Astrocyte (in vitro differentiated cells and primary cell): Measurements from ENCODE around the gene MAPK8IP2. TPM values are rescaled to one million over a fixed set of nuclear protein-coding genes. Genes with fewer than 3 reads are reported as not detected.

Experiments
- DNase-seq: peaks from one replicate; pipeline ENCODE4 v3.0.0-alpha.2; 2010; ENCODE audit warnings: low read depth
- FAIRE-seq: peaks from 2 replicates; lab custom pipeline; 2011; peaks lifted over from hg19 to GRCh38; lab: Jason Lieb, UNC
- H2AFZ ChIP-seq: 2 replicates; pipeline ENCODE4 v1.6.0; 2012; ENCODE audit warnings: low read depth, low read length, inconsistent platforms
- H3K27ac ChIP-seq: 2 replicates; pipeline ENCODE4 v1.5.1; 2011; ENCODE audit warnings: low read depth, low read length, inconsistent platforms
- H3K27me3 ChIP-seq: 2 replicates; pipeline ENCODE4 v1.6.0; 2011; ENCODE audit warnings: low read length, inconsistent platforms; ENCODE audit not compliant: insufficient read depth
- H3K36me3 ChIP-seq: 2 replicates; pipeline ENCODE4 v1.5.1; 2011; ENCODE audit warnings: low read length, inconsistent platforms; ENCODE audit not compliant: insufficient read depth
- H3K4me1 ChIP-seq: 2 replicates; pipeline ENCODE4 v1.5.1; 2011; ENCODE audit warnings: low read length, inconsistent platforms; ENCODE audit not compliant: insufficient read depth
- H3K4me2 ChIP-seq: 2 replicates; pipeline ENCODE4 v1.6.0; 2012; ENCODE audit warnings: low read length, inconsistent platforms
- H3K4me3 ChIP-seq: 2 replicates; pipeline ENCODE4 v1.5.1; 2011; ENCODE audit warnings: low read depth, mild to moderate bottlenecking, low read length, inconsistent platforms; ENCODE audit not compliant: insufficient read depth
- H3K79me2 ChIP-seq: 2 replicates; pipeline ENCODE4 v1.6.0; 2012; ENCODE audit warnings: mild to moderate bottlenecking, low read length, inconsistent platforms; ENCODE audit not compliant: insufficient read depth
- H3K9ac ChIP-seq: 2 replicates; pipeline ENCODE4 v1.6.0; 2012; ENCODE audit warnings: mild to moderate bottlenecking, low read length, inconsistent platforms
- H3K9me3 ChIP-seq: 2 replicates; pipeline ENCODE4 v1.5.1; 2012; ENCODE audit warnings: low read depth, mild to moderate bottlenecking, low read length, inconsistent platforms; ENCODE audit not compliant: insufficient read depth
- H4K20me1 ChIP-seq: 2 replicates; pipeline ENCODE4 v1.6.0; 2012; ENCODE audit warnings: low read length, inconsistent platforms; ENCODE audit not compliant: insufficient read depth
- H3K27ac Mint-ChIP-seq: one replicate; pipeline ENCODE4 v1.8.0; 2021; ENCODE audit warnings: mild to moderate bottlenecking, mixed read lengths; ENCODE audit not compliant: unreplicated experiment
- H3K27me3 Mint-ChIP-seq: one replicate; pipeline ENCODE4 v1.8.0; 2021; ENCODE audit warnings: low read depth, mixed read lengths; ENCODE audit not compliant: unreplicated experiment
- H3K36me3 Mint-ChIP-seq: one replicate; pipeline ENCODE4 v1.8.0; 2021; ENCODE audit warnings: low read depth, mixed read lengths; ENCODE audit not compliant: unreplicated experiment
- H3K4me1 Mint-ChIP-seq: one replicate; pipeline ENCODE4 v1.8.0; 2021; ENCODE audit warnings: low read depth, mixed read lengths; ENCODE audit not compliant: unreplicated experiment
- H3K4me3 Mint-ChIP-seq: one replicate; pipeline ENCODE4 v1.8.0; 2021; ENCODE audit warnings: mild to moderate bottlenecking, moderate library complexity, mixed read lengths; ENCODE audit not compliant: unreplicated experiment
- H3K9me3 Mint-ChIP-seq: one replicate; pipeline ENCODE4 v1.8.0; 2021; ENCODE audit warnings: mild to moderate bottlenecking, mixed read lengths; ENCODE audit not compliant: unreplicated experiment
- EZH2 ChIP-seq: IDR thresholded peaks from 2 replicates; pipeline ENCODE4 v1.6.1; 2012; ENCODE audit warnings: mild to moderate bottlenecking, low read length, inconsistent platforms; ENCODE audit not compliant: insufficient read depth
- total RNA-seq: library from RNA; stranded (reverse); gene quantifications from 2 replicates; pipeline ENCODE4 v1.2.1, GENCODE V29; 2021
- TF ChIP-seq, protein P1 (sequence below): IDR thresholded peaks from 2 replicates; pipeline ENCODE4 v1.5.1; 2011; ENCODE audit warnings: low read depth, mild to moderate bottlenecking, inconsistent platforms, low read length, moderate library complexity; ENCODE audit not compliant: insufficient read depth

MAPK8IP2 gene
- total RNA-seq, 1 donor from 2014 or later = 4.7 TPM

DNA sequence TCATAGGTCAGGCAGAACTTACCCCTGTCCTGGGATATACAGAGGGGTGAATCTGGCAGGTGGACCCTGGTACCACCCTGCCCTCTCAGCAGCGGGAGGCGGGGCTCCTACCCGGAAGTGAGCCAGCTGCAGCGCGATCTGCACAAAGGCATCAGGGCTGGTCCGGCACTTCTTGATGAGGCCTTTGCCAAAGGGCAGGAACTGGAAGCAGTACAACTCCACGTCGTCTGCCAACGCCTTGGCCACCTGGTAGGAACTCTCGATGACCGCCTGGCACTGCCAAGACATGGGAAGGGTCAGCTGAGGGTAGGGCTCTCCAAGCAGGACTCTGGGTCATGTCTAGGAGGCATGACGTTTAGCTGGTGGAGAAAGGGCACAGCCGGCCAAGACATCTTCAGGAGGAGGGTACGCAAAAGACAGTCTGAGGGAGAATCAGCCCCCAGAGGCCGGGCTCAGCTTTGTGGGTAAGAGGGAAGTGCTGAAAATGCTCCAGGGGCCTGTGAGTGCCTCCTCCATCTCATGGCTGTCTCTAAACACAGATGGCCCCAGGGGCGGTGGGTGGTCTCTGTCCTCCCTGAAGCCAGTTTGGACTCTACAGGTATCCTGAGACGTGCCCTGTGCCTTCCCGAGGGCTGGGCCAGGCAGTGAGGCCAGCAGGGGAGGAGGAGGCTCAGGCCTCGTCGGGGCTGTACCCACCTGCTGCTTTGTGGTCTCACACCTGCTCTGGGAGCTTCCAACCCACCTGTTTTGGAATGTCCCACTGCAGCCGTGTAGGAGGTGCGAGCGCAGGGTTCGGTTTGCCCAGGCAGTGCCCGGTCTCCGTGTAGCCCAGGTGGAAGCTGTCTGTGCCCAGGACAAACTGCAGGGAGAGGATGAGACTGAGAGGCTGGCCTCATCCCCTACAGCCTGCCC is 29.1 kb upstream of the MAPK8IP2 start:
- H4K20me1 ChIP-seq = no peaks in the 10 kb centered on the region

DNA sequence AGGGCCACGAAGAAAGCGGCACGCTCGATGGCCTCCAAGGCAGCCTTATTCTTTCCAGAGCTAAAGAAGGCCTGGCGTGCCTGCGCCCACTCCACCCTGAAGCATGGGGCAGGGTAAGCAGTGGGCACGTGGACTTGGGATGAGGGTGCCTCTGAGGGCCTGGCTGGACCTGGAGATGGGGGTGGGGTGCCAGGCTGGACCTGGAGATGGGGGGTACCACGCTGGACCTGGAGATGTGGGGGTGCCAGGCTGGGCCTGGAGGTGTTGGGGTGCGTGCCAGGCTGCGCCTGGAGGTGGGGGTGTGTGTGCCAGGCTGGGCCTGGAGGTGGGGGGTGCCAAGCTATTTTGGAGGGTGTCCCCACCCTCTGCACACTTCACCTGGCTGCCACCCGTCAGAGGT is 27.6 kb upstream of the MAPK8IP2 start:
- DNase-seq = no peak
- H3K36me3 Mint-ChIP-seq = peaks cover 27% of the 10 kb centered on the region

More for the DNA sequence above, 29.1 kb upstream of the MAPK8IP2 start:
- FAIRE-seq = no peak
- H3K36me3 Mint-ChIP-seq = peaks cover 32% of the 10 kb centered on the region
- peaks cover under 1% of the 10 kb centered on the region for H3K9me3 Mint-ChIP-seq
- Histone ChIP-seq H3K27ac (no peak overlapping the region), H3K4me3 (no peak overlapping the region), H3K79me2 (no peaks in the 10 kb centered on the region), H3K9me3 (no peaks in the 10 kb centered on the region), H3K4me2 (no peak overlapping the region), H3K36me3 (no peaks in the 10 kb centered on the region), H3K27me3 (peaks cover under 1% of the 10 kb centered on the region), H2AFZ (no peak overlapping the region), H3K4me1 (no peaks in the 10 kb centered on the region), H3K9ac (no peak overlapping the region)
- H3K4me3 Mint-ChIP-seq = no peak overlapping the region
- H3K27me3 Mint-ChIP-seq = no peaks in the 10 kb centered on the region
- no peak for DNase-seq
- TF ChIP-seq EZH2 = no peak
- TF ChIP-seq, protein P1, sequence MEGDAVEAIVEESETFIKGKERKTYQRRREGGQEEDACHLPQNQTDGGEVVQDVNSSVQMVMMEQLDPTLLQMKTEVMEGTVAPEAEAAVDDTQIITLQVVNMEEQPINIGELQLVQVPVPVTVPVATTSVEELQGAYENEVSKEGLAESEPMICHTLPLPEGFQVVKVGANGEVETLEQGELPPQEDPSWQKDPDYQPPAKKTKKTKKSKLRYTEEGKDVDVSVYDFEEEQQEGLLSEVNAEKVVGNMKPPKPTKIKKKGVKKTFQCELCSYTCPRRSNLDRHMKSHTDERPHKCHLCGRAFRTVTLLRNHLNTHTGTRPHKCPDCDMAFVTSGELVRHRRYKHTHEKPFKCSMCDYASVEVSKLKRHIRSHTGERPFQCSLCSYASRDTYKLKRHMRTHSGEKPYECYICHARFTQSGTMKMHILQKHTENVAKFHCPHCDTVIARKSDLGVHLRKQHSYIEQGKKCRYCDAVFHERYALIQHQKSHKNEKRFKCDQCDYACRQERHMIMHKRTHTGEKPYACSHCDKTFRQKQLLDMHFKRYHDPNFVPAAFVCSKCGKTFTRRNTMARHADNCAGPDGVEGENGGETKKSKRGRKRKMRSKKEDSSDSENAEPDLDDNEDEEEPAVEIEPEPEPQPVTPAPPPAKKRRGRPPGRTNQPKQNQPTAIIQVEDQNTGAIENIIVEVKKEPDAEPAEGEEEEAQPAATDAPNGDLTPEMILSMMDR = no peak
- no peak overlapping the region for H3K27ac Mint-ChIP-seq
- H3K4me1 Mint-ChIP-seq = no peaks in the 10 kb centered on the region

More for the DNA sequence above, 27.6 kb upstream of the MAPK8IP2 start:
- Histone ChIP-seq H2AFZ (no peak overlapping the region), H3K4me3 (no peak overlapping the region), H3K9ac (no peak overlapping the region), H3K9me3 (no peaks in the 10 kb centered on the region), H3K79me2 (no peaks in the 10 kb centered on the region), H3K27ac (no peak overlapping the region), H3K4me2 (no peak overlapping the region), H4K20me1 (no peaks in the 10 kb centered on the region), H3K36me3 (no peaks in the 10 kb centered on the region), H3K4me1 (peaks cover 3% of the 10 kb centered on the region), H3K27me3 (peaks cover 6% of the 10 kb centered on the region)
- Mint-ChIP-seq H3K4me3 (no peak overlapping the region), H3K27ac (no peak overlapping the region), H3K9me3 (no peaks in the 10 kb centered on the region), H3K27me3 (no peaks in the 10 kb centered on the region), H3K4me1 (no peaks in the 10 kb centered on the region)
- TF ChIP-seq, protein P1 = no peak
- TF ChIP-seq EZH2 = no peak
- no peak for FAIRE-seq
